HG03103 (cell line): ENCODE measurements around the gene ATAD2B.

Source experiments
- ATAC-seq: cut with Tn5 transposase; IDR thresholded peaks from one replicate; pipeline ENCODE4 v1.9.1; 2021; ENCODE audit warnings: low read depth; ENCODE audit not compliant: unreplicated experiment

The ATAD2B gene

GRCh38 chr2:23706613-23707078 lies 220.3 kb downstream of the ATAD2B start:
- ATAC-seq, result no peak

DNA sequence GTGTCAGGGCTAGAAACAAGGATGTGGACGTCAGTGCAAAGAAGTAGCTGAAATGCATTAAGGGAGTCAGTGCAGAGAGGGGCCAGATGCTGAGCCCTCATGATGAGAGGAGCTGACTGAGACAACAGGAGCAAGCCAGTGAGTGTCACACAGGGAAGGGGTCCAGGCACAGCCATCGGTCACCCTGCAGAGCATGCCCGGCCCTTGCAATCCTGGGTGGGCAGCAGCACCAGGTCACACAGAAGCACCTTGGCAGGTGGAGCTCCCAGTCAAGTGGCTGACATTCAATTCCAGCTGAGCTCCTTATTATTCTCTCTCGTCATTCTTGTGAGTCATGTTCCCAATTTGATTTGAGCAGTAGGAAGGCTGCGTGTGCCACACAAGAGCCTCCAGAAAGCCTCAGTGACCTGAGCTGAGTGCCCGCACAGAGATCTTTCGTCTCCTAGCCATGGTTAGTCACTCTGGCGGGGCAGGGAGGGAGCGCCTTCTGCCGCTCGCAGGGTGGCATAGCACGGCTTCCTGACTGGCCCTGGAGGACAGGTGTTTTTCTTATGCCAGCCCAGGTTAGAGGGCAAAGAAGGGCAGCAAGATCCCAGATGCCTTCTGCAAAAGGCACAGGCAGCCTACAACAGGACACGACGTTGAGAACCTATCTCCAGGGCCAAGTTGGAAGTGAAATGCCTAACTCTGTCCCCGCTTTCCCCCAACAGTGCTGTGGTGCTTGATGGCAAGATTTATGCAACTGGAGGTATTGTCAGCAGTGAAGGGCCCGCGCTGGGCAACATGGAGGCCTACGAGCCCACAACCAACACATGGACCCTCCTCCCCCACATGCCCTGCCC lies 220.9 kb downstream of the ATAD2B start:
- no peak for ATAC-seq

- no peak for ATAC-seq
These were observed 223.1 kb downstream of the ATAD2B start for GRCh38 chr2:23703583-23704385.

- ATAC-seq, result no peak
These were observed 223.8 kb downstream of the ATAD2B start for GRCh38 chr2:23703037-23703582.

DNA sequence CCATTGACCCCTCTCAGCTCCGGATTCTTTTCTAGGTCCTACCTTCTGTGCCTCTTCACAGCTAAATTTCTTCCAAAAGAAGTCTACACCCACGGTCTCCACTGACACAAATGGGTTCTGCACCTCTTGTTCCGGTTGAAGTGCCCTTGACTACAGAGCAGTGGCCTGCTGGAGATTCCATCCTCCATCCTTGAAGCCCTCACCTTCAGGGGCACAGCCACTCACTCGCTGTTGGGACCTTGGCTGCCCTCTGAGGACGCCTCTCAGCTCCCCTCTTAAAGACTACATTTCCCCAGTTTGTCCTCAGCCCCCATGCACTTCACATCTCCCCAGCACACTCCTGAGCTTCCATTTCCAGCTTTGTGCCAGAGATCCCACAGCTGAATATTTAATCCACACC lies 226.3 kb downstream of the ATAD2B start:
- ATAC-seq, result no peak

GRCh38 chr2:23699580-23699925 lies 227.4 kb downstream of the ATAD2B start:
- ATAC-seq, result no peak

- ATAC-seq, result no peak
These were observed 228.0 kb downstream of the ATAD2B start for GRCh38 chr2:23698721-23699579.
